ENCODE measurements around the gene RBBP4.
A peak's percentile ranks its signal among the peaks of the same experiment; 100 is the strongest.
"Not testable (repeated sequence)": the region's sequence is repeated elsewhere in the genome, so short reads cannot be mapped to it uniquely, and the experiment has no call there.

RBBP4 gene

GRCh38 chr1:32695098-32695904 is 44.3 kb downstream of the RBBP4 start:
- DNase-seq, result no peak

DNA sequence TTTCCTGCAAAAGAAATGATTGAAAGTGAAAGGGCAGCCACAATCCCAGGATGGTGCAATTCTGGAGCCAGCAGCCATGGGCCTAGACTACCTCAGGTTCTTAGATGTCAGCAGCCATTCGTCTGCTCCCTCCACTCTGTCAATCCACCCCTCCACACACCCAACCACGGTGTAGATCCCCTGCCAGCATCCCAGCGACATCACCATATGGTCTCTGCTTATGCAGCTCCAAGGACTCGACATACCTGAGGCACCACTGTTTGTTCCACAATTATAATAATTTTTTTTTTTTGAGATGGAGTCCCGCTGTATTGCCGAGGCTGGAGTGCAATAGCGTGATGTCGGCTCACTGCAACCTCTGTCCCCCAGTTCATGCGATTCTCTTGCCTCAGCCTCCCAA is 45.0 kb downstream of the RBBP4 start:
- DNase-seq, result no peak

GRCh38 chr1:32696996-32697395 is 46.0 kb downstream of the RBBP4 start:
- DNase-seq, result not testable (repeated sequence)

GRCh38 chr1:32701421-32701911 is 50.5 kb downstream of the RBBP4 start:
- no peak for DNase-seq

- peak in 2 of 3 experiments; percentile 28 to 55 for DNase-seq
These were observed 51.1 kb downstream of the RBBP4 start for GRCh38 chr1:32701951-32702598.

DNA sequence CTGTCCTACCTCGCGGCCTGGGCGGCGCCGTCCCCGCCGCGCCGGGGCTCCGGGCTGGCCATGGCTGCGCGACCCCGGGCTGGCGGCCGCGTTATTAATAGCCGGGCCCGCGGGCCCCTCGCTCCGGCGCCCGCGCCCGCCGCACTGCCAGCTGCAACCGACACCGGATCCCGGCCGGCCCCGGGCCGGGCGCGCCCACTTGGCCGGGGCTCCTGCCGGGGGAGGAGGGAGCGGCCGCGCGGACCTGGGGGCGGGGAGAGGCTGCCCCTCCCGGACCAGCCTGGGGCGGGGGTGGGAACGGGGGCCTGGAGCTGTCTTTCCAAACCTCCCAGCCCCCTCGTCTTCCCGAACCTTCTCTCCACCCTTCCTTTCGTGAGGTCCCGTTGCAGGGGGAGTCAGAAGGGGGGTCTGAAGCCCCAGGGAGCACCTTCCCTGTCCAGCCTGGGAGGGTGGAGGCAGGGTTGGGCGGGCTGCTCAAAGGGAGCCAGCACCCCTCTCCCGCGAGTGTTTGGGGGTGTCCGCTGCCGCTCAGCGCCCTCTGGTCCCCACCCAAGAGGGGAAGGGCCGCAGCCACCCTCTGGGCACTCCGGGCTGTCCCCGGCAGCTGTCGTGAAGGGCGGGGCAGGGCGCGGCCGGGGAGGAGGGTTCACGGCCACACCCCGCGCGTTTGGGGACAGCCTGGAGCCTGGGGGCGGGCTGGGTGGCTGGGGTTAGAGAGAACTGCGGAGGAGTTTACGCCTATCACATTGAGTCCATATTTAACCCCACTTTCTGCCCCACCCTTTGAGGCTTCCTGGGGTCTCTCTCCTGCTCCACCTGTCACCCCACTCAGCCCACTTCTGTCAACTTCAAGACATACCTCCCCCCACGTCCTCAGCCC is 51.8 kb downstream of the RBBP4 start, which contains the start of gene SYNC:
Gene SYNC (minus strand): TSS at position 172 of the 880 bp plus-strand sequence. CDS start 110 bp downstream, at position 62.
- DNase-seq, result peak in 1 of 3 experiments; percentile 30

DNA sequence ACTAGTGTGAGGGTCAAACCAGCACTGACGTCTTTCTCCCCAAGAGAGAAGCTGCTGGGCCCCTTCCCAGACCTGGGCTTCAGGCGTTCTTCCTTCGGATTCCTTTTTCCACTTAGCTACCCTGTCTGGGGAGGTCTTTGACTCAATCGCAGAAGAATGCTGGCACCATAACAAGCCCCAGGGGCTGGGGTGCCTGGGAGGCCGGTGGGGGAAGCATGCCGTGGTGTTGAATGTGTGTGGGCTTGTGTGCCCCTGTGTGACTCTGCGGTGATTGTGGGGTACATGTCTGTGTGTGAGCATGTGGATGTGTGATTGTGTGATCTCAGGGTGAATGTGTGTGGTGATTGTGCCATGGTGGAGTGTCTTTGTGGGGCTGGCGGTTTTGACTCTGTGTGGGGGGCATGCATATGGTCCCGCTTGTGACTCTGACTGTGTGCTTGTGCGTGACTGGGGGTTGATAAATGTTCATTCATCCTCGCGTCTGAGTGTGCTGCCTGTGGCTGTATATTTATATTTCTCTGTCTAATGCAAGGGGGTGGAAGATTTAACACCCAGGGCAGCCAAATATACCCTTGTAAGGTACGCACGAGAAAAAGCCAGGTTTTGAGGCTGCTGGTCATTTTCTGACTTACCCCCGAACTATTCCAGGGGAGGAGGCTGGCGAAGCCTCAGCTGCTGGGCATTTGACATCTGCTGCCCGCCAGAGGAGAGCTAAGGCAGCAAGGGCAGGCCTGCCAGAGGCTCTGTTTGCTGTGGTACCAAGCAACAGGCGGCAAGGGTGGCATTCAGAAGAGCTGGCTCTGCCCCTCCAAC is 52.7 kb downstream of the RBBP4 start:
- DNase-seq, result no peak

GRCh38 chr1:32705516-32705915 is 54.5 kb downstream of the RBBP4 start:
- DNase-seq, result no peak

DNA sequence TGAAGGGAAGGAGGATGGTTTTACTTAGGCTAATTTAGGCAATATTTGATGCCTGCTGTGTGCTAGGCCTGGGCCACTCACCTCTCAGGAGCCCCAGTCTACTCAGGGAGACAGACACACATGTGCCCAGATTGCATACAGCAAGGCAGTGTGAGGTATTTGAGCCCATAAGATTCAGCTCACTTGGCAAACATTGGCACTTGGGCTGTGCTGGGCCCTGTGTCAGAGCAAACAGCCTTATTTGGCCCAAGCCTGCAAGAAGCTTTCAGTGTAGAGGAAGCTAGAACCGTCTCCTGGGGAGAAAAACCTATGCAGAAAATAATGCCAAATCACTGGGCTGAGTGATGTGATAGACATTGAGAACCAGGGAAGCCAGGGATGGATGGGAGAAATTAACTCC is 55.5 kb downstream of the RBBP4 start:
- DNase-seq, result no peak

GRCh38 chr1:32709075-32709474 is 58.1 kb downstream of the RBBP4 start:
- DNase-seq, result peak in 1 of 3 experiments; percentile 57

DNA sequence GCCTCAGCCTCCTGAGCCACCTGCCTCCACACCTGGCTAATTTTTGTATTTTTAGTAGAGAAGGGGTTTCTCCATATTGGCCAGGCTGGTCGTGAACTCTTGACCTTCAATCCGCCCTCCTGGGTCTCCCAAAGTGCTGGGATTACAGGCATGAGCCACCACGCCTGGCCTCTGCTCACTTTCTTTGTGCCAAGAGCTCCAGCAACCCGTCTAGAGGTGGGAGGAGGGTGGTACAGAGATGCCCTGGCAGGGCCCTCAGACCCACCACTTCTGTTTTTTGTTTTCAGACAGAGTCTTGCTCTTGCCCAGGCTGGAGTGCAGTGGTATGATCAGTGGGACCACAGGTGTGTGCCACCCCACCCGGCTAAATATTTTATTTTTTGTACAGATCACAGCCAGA is 58.5 kb downstream of the RBBP4 start:
- DNase-seq, result no peak

DNA sequence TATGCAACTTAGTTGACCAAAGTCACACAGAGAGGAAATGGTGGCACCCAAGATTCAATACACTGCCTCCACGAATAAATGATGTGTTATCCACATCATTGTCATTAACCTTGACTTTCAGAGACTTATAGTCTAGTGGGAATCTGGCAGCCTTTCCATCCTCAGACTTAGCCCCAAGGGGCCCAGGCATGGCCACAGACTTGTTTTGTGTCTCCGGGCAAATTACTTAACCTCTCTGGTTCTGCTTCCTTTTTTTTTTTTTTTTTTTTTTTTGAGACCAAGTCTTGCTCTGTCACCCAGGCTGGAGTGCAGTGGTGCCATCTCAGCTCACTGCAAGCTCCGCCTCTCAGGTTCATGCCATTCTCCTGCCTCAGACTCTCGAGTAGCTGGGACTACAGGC is 60.2 kb downstream of the RBBP4 start:
- DNase-seq, result not testable (repeated sequence)

DNA sequence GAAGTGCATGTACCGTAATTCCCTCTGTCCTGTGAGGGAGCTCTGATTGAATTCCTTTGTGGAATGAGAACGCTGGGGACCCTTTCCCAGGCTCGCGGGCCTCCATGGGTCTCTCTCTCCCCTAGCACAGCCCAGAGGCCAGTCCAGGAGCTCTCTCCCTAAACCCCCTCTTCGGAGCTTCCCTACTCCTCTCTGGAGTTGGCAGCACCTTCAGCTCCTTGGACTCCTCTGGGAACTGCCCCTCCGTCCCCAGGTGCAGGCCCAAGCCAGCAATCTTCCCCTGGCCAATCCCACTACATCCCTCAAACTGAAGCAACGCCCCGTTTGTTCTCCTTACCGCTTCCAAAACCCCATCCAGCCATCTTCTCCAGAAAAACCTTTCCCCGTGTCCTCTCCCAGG is 62.1 kb downstream of the RBBP4 start:
- no peak for DNase-seq

DNA sequence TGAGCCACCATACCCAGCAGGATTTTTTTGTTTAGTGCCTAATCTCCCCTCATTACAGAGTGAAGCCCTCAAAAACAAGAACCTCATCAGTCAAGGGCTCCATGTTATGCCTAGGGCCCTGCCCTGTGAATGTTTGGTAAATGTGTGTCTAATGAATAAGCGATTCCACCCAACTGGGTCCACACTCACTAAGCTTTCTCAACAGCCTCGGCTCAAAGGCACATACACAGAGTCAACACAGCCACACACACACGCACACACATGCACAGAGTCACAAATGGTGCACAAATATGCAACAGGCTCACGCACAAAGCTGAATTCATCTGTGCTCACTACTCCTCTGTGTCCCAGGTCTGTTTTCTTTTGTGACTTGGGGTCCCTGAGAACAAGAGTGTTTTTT is 63.3 kb downstream of the RBBP4 start:
- no peak for DNase-seq

DNA sequence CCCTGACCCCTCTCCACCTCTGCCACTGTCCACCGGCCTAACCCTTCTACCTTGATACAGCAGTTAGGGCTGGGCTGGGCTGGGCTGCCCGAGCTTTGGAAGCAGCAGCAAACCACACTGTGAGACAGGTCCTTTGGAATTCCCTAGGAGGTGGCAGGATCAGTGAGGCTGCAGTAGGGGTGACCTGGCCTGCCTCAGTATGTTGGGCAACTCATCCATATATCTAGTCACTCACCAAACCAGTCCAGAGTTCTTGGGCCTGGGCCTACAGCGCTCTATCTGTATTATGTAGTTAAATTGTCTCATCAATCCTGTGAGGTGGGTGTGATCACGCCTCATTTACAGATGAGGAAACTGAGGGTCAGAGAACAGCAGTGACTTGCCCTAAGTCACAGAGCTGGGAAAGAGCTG is 64.9 kb downstream of the RBBP4 start:
- DNase-seq, result no peak

DNA sequence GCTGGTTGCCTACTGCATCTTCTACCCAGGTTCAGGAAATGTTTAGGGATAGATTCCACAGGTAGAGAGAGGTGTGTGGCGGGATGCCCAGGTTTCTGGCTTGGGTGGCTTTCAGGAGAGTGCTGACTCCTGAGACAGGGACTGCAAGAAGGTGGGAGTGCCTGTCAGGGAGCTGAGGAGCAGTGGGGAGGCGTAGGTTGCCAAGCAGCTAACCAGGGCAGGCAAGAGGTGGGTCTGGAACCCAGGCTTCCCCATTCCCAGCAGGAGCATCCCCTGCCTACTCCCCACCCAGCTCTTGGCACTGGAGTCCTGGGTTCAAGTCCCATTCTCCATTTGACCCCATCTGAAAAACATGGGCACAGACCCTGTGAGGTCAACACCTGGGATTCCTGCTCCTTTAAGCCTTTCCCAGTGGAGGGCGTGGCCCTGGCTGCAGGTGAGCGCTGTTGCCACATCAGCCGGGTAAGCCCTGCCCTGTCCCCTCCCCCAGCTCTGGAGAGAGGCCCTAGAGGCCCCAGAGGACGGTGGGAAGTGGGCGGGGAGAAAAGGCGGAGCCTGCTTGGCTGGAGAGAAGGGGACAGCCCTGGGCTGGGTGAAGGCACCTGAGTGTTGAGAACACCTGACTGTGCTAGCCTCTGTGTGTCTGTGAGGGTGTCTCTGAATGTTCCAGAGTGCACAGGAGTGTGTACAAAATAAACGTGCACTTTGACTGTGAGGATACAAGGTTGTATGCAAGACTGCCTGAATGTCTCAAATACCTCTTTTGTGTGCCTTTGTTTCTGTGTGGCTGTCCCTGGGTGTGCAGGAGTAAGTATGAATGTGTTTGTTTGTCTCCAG is 65.5 kb downstream of the RBBP4 start:
- DNase-seq, result peak; percentile 96 to 98 (median 96)

GRCh38 chr1:32717503-32717902 is 66.5 kb downstream of the RBBP4 start:
- no peak for DNase-seq

- DNase-seq, result no peak
These were observed 67.0 kb downstream of the RBBP4 start for GRCh38 chr1:32718036-32718435.

- no peak for DNase-seq
These were observed 67.5 kb downstream of the RBBP4 start for GRCh38 chr1:32718527-32718926.

DNA sequence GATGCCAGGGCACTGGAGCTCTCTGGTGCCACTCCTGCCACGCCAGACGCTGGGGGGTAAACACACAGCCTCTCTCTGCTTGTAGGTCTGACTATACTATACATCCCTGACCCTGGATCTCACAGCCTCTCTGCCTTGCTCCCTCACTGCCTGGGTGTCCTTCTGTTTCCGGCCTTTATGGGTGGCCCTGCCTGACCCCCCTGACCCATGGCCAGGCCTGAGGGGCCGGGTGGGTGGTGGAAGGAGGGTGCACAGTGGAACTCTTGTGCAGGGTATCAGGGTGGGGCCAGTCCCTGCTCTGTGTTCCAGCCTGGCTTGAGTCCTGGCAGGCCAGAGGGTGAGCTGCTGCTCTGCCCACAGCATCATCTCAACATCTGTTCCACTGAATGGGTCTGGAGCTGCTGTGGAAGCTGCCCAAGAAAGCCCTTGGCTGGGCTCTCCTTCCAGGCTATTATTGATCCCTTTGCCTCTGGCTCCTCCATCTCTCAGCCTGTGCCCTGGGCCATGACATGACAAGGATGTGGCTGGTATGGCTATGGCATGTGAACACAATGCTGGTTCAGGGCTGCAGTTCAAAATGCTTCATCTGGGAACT is 68.8 kb downstream of the RBBP4 start:
- no peak for DNase-seq

Measured in NCI-H1417 (cell line).